Body of pancreas (tissue), 4 donors: ENCODE results near the gene HAUS2.
"Not testable (repeated sequence)": the region's sequence is repeated elsewhere in the genome, so short reads cannot be mapped to it uniquely, and the experiment has no call there.

ENCODE experiments used
- POLR2A ChIP-seq, 3 donors: fragments of 450-650 bp; IDR thresholded peaks; one replicate each; pipeline ENCODE4 v1.6.1; 2016; ENCODE audit warnings: antibody characterized with exemption in 3 of 3, mild to moderate bottlenecking in 2 of 3
- TF ChIP-seq, protein P1 (sequence below), 7 experiments: fragments of 450-650 bp in 4 of 7; fragments of 200-600 bp in 3 of 7; sonication (generic) in 3 of 7; IDR thresholded peaks; one replicate each; pipeline ENCODE4 v1.5.1; 2016 to 2019; ENCODE audit warnings: antibody characterized with exemption in 7 of 7

- TF ChIP-seq, protein P1, sequence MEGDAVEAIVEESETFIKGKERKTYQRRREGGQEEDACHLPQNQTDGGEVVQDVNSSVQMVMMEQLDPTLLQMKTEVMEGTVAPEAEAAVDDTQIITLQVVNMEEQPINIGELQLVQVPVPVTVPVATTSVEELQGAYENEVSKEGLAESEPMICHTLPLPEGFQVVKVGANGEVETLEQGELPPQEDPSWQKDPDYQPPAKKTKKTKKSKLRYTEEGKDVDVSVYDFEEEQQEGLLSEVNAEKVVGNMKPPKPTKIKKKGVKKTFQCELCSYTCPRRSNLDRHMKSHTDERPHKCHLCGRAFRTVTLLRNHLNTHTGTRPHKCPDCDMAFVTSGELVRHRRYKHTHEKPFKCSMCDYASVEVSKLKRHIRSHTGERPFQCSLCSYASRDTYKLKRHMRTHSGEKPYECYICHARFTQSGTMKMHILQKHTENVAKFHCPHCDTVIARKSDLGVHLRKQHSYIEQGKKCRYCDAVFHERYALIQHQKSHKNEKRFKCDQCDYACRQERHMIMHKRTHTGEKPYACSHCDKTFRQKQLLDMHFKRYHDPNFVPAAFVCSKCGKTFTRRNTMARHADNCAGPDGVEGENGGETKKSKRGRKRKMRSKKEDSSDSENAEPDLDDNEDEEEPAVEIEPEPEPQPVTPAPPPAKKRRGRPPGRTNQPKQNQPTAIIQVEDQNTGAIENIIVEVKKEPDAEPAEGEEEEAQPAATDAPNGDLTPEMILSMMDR (IDR thresholded peaks at IDR 0.05), result not testable (repeated sequence)
- not testable (repeated sequence) for TF ChIP-seq POLR2A (IDR thresholded peaks at IDR 0.05)
Observed at GRCh38 chr15:42601316-42601715, 52.7 kb downstream of the HAUS2 start.
